GM23248 (cell line): ENCODE measurements around the gene SPTAN1. TPM values are rescaled to one million over a fixed set of nuclear protein-coding genes. Genes with fewer than 3 reads are reported as not detected.
"Not testable (repeated sequence)": the region's sequence is repeated elsewhere in the genome, so short reads cannot be mapped to it uniquely, and the experiment has no call there.

Source experiments
- DNase-seq: peaks from one replicate; pipeline ENCODE4 v3.0.0-alpha.2; 2015
- H2AFZ ChIP-seq: fragments of 200-600 bp; sonication (generic); 2 replicates; pipeline ENCODE4 v1.6.1; 2016; ENCODE audit warnings: antibody characterized with exemption
- H3F3A ChIP-seq: fragments of 200-600 bp; sonication (generic); 2 replicates; pipeline ENCODE4 v1.6.1; 2016; ENCODE audit warnings: mild to moderate bottlenecking, antibody characterized with exemption, mixed run types; ENCODE audit not compliant: insufficient read depth
- H3K27ac ChIP-seq: fragments of 200-600 bp; sonication (generic); 2 replicates; pipeline ENCODE4 v1.5.1; 2016; ENCODE audit warnings: mild to moderate bottlenecking
- H3K27me3 ChIP-seq: fragments of 200-600 bp; sonication (generic); replicated peaks from 2 replicates; pipeline ENCODE4 v1.6.1; 2016; ENCODE audit warnings: mild to moderate bottlenecking; ENCODE audit not compliant: insufficient read depth
- H3K36me3 ChIP-seq: fragments of 200-600 bp; sonication (generic); 2 replicates; pipeline ENCODE4 v1.6.1; 2016; ENCODE audit warnings: low read depth, mild to moderate bottlenecking
- H3K4me1 ChIP-seq: fragments of 200-600 bp; sonication (generic); 2 replicates; pipeline ENCODE4 v1.6.1; 2016; ENCODE audit warnings: mild to moderate bottlenecking; ENCODE audit not compliant: insufficient read depth
- H3K4me2 ChIP-seq: fragments of 200-600 bp; sonication (generic); one replicate; pipeline ENCODE4 v1.6.1; 2016; ENCODE audit warnings: mild to moderate bottlenecking; ENCODE audit not compliant: unreplicated experiment
- H3K4me3 ChIP-seq: fragments of 200-600 bp; sonication (generic); 2 replicates; pipeline ENCODE4 v1.5.1; 2016; ENCODE audit warnings: mild to moderate bottlenecking
- H3K79me2 ChIP-seq: fragments of 200-600 bp; sonication (generic); 2 replicates; pipeline ENCODE4 v1.6.1; 2016; ENCODE audit warnings: mild to moderate bottlenecking; ENCODE audit not compliant: insufficient read depth
- H3K9ac ChIP-seq: fragments of 200-600 bp; sonication (generic); 2 replicates; pipeline ENCODE4 v1.6.1; 2016; ENCODE audit warnings: mild to moderate bottlenecking
- H3K9me2 ChIP-seq: fragments of 200-600 bp; sonication (generic); 2 replicates; pipeline ENCODE4 v1.6.1; 2016; ENCODE audit warnings: mixed run types, mild to moderate bottlenecking, moderate library complexity; ENCODE audit not compliant: insufficient read depth
- H3K9me3 ChIP-seq: fragments of 200-600 bp; sonication (generic); one replicate; pipeline ENCODE4 v1.6.1; 2017; ENCODE audit warnings: low read depth
- H4K20me1 ChIP-seq: fragments of 200-600 bp; sonication (generic); 2 replicates; pipeline ENCODE4 v1.6.0; 2016; ENCODE audit not compliant: insufficient read depth
- EZH2 ChIP-seq: fragments of 200-600 bp; sonication (generic); IDR thresholded peaks from 2 replicates; pipeline ENCODE4 v1.6.1; 2018; ENCODE audit warnings: antibody characterized with exemption, mild to moderate bottlenecking; ENCODE audit not compliant: insufficient read depth, poor library complexity, severe bottlenecking
- EZH2phosphoT487 ChIP-seq: fragments of 200-600 bp; sonication (generic); IDR thresholded peaks from 2 replicates; pipeline ENCODE4 v1.6.1; 2018; ENCODE audit warnings: antibody characterized with exemption, moderate library complexity, mild to moderate bottlenecking, low read depth; ENCODE audit not compliant: insufficient read depth
- WGBS, 2 experiments: methylation state at CpG; one replicate each; pipeline ENCODE4 v1.1.6; 2015 to 2017; ENCODE audit warnings: low lambda C conversion rate in 2 of 2, low coverage in 1 of 2; ENCODE audit errors: missing lambda C conversion rate in 2 of 2; 5-methylcytosine and 5-hydroxymethylcytosine counted together
- in situ Hi-C: fragments of 300-500 bp; cut with MboI; formaldehyde crosslinking; loops from 2 replicates; pipeline ENCODE4 v1.15.0; 2020
- polyA plus RNA-seq: library from polyadenylated mRNA; unstranded; fragments of >200 nt; fragmentation: Nextera tagmentation; extraction: Ambion mirVana; gene quantifications from 2 replicates; pipeline ENCODE4 v1.2.1, GENCODE V29; 2016
- total RNA-seq: library from RNA; depleted of rRNA; stranded (reverse); fragments of >200 nt; shearing (Covaris generic); gene quantifications from 2 replicates; pipeline ENCODE4 v1.2.3, GENCODE V29; 2014; rRNA removed

SPTAN1 gene
- 275 and 287 TPM in 2 replicates for total RNA-seq
- 139 and 144 TPM in 2 replicates for polyA plus RNA-seq

GRCh38 chr9:128552153-128552743 is at the start of gene SPTAN1:
TSS of gene SPTAN1 (plus strand) at chr9:128552587. CDS start at chr9:128566741, 14,154 bp downstream.
- Histone ChIP-seq H3K4me2 (peak within 1 kb of the TSS; percentile 99), H4K20me1 (peaks cover 23% of the 10 kb centered on the region; the same call in 1 of the 2 replicates), H3F3A (peaks cover 76% of the 10 kb centered on the region), H3K4me3 (peak within 1 kb of the TSS; percentile 90), H3K4me1 (peaks cover 60% of the 10 kb centered on the region), H3K9me2 (no peaks in the 10 kb centered on the region), H3K27me3 (no peaks in the 10 kb centered on the region), H3K79me2 (peaks cover 48% of the 10 kb centered on the region), H3K9ac (peak within 1 kb of the TSS; percentile 94), H3K36me3 (no peaks in the 10 kb centered on the region), H3K27ac (peak within 1 kb of the TSS; percentile 93), H2AFZ (peak within 1 kb of the TSS; percentile 70), H3K9me3 (no peaks in the 10 kb centered on the region)
- TF ChIP-seq EZH2phosphoT487 (no peak), EZH2 (no peak)
- DNase-seq = peak; percentile 96
- 0 to 2% methylated on average over 9 to 79 of the region's 81 CpGs for WGBS, 2 experiments
- in situ Hi-C loops = no loop called here

- H3K9me3 ChIP-seq, H3F3A ChIP-seq, H3K27me3 ChIP-seq, H4K20me1 ChIP-seq, H3K9me2 ChIP-seq, H3K36me3 ChIP-seq, in situ Hi-C loops: not testable (repeated sequence)
- H3K4me2 ChIP-seq = peak overlapping the region; percentile 94
- peak overlapping the region; percentile 88 for H2AFZ ChIP-seq
- peak; percentile 76 for DNase-seq
- H3K4me1 ChIP-seq = peaks cover 16% of the 10 kb centered on the region
- WGBS, 2 experiments = 18 to 19% methylated on average over 14 of the region's 14 CpGs
- H3K4me3 ChIP-seq = peak overlapping the region; percentile 97
- H3K79me2 ChIP-seq = peaks cover 33% of the 10 kb centered on the region
- peak overlapping the region; percentile 92 for H3K9ac ChIP-seq
- peak overlapping the region; percentile 37 for H3K27ac ChIP-seq
Observed at GRCh38 chr9:128503415-128503825, 49.0 kb upstream of the SPTAN1 start.

- Histone ChIP-seq H3F3A (0 out of 2 replicates have a peak, but pooled peaks cover 10% of the 10 kb centered on the region), H3K27me3 (no peaks in the 10 kb centered on the region), H3K4me1 (peaks cover 16% of the 10 kb centered on the region), H2AFZ (peak overlapping the region; percentile 88), H3K79me2 (peaks cover 36% of the 10 kb centered on the region), H4K20me1 (no peaks in the 10 kb centered on the region), H3K36me3 (no peaks in the 10 kb centered on the region; the same call in 1 of the 2 replicates), H3K4me3 (peak overlapping the region; percentile 97), H3K9me2 (no peaks in the 10 kb centered on the region), H3K9ac (peak overlapping the region; percentile 92), H3K9me3 (no peaks in the 10 kb centered on the region), H3K27ac (peak overlapping the region; percentile 37), H3K4me2 (peak overlapping the region; percentile 94)
- TF ChIP-seq EZH2 = no peak
- no peak for TF ChIP-seq EZH2phosphoT487
- peak; percentile 56 for DNase-seq
- WGBS, 2 experiments = 2% methylated on average over 11 of the region's 11 CpGs
- in situ Hi-C loops = no loop called here
Observed at GRCh38 chr9:128503870-128504269, 48.5 kb upstream of the SPTAN1 start.

GRCh38 chr9:128504485-128505413 is 47.6 kb upstream of the SPTAN1 start, which contains the start of gene GLE1:
TSS of gene GLE1 (plus strand) at chr9:128504719. CDS start at chr9:128504806, 87 bp downstream.
- Histone ChIP-seq H3K9me2 (no peaks in the 10 kb centered on the region), H3K4me3 (peak within 1 kb of the TSS; percentile 97), H3K36me3 (0 out of 2 replicates have a peak, but pooled peaks cover 3% of the 10 kb centered on the region), H4K20me1 (no peaks in the 10 kb centered on the region), H3K4me2 (peak within 1 kb of the TSS; percentile 94), H3K9ac (peak within 1 kb of the TSS; percentile 92), H2AFZ (peak within 1 kb of the TSS; percentile 88), H3K27me3 (no peaks in the 10 kb centered on the region), H3K27ac (peak within 1 kb of the TSS; percentile 78), H3F3A (0 out of 2 replicates have a peak, but pooled peaks cover 10% of the 10 kb centered on the region), H3K9me3 (no peaks in the 10 kb centered on the region), H3K79me2 (peaks cover 36% of the 10 kb centered on the region), H3K4me1 (peaks cover 16% of the 10 kb centered on the region)
- TF ChIP-seq EZH2 = no peak
- TF ChIP-seq EZH2phosphoT487 = no peak
- DNase-seq = peak; percentile 96
- in situ Hi-C loops = no loop called here
- 1% methylated on average over 43 to 48 of the region's 64 CpGs for WGBS, 2 experiments
